ENCODE data around the gene MRTFA.

Gene MRTFA

DNA sequence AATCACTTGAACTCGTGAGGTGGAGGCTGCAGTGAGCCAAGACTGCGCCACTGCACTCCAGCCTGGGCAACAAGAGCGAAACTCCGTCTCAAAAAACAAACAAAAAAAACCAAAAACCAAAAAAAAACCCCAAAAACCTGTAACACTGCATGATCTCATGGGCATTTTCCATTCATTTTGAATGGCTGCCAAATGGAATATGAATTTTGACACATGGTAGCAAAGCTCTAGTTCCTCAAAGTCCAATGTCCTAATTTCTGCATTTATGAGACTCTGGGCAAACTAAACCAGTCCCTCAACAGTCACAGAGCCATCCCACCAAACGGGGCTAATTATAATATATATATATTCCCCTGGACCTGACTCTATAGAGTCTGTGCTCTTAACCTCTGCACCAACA is 204.4 kb downstream of the MRTFA start:
- DNase-seq (ENCODE audit: low read depth, low spot score): no peak

DNA sequence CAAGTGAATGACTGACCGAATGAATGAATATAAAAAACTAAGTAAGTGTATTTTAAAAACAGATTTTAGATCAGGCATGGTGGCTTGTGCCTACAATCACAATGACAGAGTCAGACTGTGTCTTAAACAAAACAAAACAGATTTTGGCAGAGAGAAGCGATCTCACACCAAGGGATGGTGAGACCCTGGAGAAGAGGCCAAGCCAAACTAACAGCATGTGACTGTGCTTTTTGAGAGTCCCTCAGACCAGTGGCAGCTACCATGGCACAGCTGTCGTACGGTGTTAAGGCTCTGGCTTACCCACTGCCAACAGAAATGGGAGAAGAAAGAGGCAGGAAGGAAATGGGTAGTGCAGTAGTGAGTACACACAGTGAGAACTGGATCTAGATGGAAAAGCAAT is 205.5 kb downstream of the MRTFA start:
- no peak for DNase-seq (ENCODE audit: low read depth, low spot score)

DNA sequence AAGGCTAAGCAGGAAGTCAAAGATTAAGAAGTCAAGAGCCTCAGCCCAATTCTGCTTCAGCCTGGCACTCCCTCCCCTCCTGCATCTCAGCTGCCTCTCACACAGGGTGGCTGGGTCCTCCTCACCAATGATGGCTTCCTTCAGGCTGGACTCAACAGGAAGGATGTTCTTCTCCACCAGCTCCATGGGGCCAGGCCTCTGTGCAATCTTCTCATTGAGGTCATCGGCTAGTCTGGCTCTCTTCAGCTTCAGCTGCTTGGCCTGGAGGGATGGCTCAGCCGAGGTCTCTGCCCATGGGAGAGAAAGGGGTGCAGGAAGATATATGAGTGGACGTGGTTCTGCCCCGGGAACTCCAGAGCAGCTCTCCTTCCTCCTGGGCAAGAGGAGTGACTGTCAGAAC is 207.0 kb downstream of the MRTFA start:
- DNase-seq (ENCODE audit: low read depth, low spot score): no peak

DNA sequence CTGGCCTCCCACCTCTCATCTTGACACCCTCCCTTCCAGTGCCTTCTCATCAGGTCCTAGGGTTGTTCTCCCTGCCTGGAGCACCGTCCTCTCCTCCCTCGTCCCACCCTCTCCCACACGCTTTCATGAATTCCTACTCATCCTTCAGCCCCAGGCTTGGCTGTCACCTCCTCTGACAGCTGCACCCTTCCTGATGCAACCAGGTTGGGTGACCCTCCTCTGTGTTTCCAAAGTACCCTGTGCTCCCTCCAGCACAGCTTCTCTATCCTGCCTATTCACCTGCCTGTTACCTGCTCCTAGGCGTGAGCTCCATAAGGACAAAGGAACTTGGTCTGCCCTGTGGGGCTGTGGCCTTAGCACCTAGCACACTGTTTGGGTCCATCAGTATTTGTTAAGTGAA is 207.7 kb downstream of the MRTFA start:
- no peak for DNase-seq (ENCODE audit: low read depth, low spot score)

DNA sequence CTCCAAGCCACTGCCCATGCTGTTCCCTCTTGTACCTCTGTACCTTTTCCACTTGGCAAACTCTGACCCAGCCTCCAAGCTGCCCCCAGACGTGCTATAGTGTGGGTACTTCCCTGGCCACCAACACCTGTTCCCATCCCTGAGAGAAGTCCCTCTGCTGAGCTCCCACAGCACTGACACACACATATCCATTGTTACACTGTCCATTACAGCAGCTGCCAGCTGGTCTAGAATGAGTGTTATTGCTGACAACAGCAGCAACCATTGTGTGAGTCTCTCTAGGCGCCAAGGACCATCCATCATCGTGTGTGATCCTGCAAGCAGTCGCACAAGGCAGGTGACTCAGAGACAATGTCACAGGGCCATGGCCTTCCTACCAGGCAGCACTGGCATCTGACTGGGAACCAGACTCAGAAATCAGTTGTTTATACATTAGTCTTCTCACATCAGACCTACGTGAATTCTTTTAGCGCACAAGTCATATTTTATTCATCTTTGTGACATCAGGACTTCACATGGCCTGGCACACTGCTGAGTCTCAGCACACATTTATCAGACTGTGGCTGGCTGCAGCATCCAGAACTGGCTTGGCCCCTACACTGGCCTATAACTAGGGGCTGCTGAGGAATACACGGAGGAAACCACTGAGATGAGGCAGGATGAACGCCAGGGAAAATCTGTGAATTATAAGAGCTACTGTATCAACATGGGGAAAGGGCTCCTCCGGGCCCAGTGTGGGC is 209.8 kb downstream of the MRTFA start:
- peak; percentile 68 for DNase-seq (ENCODE audit: low read depth, low spot score)

DNA sequence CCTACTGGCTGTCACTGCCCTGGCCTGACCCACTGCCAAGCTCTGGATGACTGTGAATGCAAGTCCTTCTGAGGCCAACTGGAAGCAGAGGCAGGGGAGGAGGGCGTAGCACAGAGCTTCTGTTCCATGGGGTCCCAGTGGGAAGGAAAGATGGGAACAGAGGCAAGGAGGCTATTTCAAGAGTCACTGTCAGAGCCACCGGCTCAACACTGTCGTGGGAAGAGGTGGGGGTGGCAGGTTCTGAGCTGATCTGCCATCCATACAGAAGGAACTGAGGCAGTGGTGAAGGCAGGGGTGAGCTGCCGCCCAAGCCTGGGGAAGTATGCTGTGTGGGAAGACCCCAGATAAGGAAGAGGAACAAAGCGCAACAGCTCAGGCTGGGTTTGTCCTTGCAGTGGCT is 211.4 kb downstream of the MRTFA start:
- no peak for DNase-seq (ENCODE audit: low read depth, low spot score)

DNA sequence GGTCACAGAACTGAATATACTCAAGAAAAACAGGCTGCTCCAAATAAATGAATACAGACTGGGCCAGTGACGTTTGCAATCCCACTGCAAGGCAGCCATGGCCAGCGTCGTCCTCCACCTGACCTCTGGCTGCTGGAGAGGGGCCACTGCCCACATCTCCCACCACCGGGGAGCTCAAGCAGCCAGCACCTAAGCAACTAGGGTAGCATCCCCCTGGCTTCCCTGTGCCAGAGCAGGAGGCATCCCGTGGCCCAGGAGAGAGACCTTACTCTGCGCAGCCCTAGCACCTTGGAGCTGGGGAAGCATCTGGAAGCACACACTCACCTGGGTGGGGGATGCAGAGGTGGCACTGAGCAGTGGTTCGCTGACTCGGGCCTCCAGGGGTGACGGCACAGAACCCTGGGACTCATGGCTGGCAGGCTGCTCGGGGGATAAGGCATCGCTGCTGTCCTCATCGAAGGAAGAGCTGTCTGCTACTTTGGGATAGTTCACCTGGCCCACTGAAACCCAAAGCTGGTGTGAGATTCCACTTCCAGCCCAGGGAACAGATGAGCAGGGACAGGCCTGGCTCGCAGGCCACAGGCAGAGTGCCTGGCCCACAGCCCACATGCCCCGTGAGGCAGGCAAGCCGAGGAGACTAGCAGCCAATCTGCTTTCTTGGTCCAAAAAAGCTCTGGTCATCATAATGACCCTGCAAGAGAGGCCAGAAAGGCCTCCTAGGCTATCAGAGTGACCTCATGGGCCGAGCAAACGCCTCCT is 212.5 kb downstream of the MRTFA start:
- no peak for DNase-seq (ENCODE audit: low read depth, low spot score)

DNA sequence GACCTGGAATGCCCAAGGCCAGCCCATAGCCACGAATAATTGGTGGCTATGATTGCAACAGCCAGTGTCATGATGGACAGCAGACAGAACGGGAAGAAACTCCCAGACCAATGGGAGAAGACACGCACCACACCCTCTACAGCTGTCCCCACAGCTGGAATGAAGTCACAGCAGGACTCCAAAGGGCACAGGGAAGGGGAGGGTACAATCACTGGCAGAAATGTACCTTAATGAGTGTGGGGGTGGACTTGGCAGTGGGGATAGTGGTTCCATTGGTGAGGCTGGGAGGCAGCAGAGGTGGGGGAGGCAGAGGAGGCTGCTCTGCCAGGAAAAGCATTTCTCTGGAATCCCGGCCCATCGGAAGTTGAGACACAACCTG is 213.2 kb downstream of the MRTFA start:
- no peak for DNase-seq (ENCODE audit: low read depth, low spot score)

DNA sequence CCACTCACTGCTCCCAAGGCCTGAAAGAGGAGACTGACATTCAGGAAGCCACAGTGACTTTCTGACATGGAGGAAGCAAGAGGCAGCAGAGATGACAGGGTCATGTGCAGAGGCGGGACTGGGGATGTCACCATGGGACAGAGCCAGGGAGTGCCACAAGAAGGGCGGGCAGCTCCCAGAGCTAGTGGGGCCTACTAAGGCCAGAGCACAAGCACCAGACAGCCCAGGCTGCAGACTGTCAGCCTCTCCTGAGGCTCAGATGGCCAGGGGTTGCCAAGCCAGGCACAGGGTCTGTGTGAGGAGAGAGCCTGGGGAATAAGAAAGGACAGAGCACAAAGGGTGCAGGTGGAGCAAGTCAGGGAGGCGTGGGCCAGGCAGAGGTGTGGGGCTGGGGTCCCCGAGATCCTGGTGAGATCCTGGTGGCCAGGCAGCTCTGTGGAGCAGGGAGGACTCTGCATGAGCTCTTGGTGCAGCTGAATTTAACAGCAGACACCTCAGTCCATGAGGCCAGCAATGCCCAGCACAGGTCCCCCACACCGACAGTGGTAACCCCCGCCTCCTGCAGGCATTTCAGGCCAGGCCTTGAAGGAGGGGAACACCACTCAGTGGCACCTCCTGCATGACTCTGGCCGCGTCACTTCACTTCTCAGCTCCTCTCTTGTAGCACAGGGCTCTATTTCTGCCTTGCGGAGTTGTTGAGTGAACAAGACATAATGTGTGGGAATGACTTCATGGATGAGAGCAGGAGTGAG is 213.8 kb downstream of the MRTFA start:
- no peak for DNase-seq (ENCODE audit: low read depth, low spot score)

DNA sequence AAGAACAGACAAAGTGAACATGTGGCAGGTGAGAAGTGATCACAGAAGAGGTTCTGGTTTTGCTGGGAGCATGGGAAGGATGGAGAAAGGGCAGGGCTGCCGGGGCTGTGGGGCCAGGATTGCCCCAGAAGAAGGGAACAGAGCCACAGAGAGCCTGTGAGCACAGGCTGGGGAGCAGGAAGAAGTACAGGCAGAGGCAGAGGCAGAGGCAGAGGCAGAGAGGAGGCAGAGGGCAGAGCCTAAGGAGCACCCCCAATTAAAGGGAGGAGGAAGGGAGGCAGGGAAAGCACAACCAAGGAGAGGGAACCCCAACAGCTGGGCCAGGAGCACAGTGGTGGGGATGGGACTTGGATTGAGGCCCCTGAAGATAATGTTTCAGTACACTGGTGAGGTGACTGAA is 214.6 kb downstream of the MRTFA start:
- DNase-seq (ENCODE audit: low read depth, low spot score): no peak

DNA sequence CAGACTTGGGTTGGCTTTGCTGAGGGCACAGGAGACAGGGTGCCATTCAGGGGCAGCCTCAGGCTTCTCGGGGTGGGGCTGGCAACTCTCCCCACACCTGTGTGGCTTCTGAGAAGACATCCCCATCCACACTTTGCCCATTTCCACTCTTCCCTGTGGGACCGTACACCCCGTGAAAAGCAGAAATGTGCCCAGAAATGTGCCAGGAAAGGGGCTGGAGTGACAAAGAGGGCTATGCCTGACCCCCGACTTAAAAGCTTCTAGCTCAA is 215.5 kb downstream of the MRTFA start:
- DNase-seq (ENCODE audit: low read depth, low spot score): no peak

DNA sequence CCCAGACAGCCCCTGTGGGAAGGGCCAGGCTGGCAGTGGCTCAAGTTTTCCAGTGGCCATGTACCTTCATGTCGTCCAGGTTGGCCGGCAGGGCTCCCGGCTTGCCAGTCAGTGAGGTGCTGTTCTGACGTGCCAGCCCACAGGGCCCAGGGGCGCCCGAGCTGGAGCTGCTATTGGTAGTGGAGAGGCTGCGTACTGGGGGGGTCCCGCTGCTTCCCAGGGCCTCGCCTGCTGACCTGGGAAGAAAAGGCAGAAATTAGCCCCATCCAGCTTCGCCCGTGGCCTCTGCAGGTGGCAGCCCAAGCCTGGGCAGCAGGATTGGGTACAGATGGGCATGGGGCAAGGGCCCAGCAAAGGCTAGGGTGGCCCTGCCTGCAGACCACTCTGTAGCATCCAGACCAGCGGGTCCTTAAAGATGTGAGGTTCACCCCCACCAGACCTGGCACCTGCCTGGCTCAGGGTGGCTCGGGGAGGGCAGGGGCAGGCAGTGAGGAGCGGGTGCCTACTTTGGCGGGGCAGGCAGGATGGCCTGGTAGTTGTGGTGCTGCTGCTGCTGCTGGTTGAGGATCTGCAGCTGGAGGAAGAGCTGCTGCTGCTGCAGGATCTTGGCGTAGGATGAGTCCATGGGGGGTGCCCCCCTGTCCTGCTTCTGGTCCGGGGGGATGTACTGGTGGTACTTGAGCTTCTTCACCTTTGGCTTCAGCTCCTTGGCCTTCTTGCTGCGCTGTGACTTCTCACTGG is 216.0 kb downstream of the MRTFA start:
- no peak for DNase-seq (ENCODE audit: low read depth, low spot score)

DNA sequence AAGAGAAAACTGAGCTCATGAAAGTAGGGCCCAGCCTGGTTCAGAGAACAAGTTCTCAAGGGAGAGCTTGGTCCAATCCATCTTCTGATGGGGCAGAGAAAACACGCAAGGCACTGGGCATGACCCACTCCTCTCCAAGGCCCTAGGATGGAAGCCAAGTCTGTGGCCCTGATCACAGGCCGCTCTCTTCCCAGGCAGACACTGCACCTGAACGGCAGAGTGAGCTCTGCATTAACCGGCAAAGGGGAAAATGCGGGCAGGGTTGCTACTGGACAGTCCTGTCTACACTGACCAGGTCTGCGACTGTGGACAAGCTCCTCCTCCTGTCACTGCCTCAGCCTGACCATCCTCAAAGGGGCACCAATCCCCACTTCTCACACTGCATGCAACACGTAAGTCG is 216.8 kb downstream of the MRTFA start:
- no peak for DNase-seq (ENCODE audit: low read depth, low spot score)

DNA sequence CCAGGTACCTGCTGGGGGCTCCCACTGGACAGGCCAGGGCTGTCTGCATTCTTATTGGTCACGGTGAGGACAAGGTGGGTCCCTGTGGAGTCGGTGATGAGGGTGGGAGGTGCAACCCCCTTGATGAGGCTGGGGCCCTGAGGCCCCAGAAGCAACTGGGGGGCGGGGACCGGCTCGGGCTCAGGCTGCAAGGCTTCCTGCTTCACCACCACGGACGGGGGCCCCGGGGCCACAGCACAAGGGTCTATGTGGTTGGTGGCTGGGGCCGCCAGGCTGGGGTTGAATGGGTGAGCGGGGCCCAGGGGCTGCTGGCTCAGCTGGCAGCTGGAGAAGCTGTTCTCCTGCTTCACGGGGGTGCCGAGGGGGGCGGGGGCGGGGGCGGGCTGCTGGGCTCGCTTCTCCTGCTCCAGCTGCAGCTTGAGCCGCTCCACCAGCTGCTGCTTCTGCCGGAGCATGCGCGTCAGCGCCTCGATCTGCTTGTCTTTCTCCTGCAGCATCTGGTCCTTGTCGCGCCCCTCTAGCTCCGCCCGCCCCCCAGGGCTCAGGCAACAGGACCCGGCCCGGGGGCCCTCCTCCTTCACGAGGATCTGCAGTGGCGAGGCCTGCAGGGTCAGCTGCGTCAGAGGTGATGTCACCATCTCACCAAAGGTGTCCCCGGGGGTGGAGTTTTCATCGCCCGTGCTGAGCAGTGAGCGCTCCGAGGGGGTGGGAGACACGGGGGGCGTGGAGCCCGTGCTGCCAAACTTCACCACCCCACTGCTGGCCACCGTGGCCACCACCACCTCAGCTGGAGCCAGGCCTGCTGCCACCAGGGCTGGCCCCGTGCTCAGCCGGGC is 217.9 kb downstream of the MRTFA start:
- no peak for DNase-seq (ENCODE audit: low read depth, low spot score)

DNA sequence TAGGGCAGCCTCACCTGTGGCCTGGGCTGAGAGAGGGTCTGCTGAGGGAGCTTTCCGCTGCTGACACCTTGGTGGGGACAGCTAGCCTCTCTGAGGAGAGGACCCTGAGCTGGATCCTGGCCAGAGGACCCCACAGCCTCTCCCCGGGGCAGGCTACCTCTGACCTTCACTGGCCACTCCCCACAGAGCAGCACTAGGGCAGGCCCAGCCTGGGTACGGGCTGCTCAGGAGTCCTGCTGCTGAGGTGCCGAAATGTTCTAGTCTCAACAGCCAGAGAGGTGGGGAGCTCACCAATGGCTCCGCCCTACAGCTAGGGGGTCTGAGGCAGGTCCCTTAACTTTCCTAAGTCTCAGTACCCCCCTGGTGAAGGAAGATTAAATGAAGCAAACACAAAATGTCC is 218.6 kb downstream of the MRTFA start:
- DNase-seq (ENCODE audit: low read depth, low spot score): no peak

DNA sequence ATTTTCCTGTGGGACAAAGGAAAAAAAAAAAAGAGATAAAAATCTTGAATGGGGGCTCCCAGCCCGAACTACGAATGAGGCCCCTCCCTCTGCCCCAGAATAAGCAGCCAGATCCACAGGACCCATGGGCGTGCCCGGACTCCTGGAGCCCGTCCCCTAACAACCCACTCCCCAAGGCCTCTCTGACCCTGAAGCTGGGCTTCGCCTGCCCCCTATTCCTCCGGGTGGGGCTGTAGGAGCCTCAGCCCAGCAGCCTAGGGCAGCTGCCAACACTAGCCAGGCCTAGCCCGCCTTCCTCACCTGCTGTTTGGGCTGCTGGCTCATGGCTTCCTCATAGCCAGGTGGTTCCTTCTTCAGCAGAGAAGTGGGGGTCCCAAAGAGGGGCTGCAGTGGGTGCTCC is 219.5 kb downstream of the MRTFA start:
- DNase-seq (ENCODE audit: low read depth, low spot score): no peak

DNA sequence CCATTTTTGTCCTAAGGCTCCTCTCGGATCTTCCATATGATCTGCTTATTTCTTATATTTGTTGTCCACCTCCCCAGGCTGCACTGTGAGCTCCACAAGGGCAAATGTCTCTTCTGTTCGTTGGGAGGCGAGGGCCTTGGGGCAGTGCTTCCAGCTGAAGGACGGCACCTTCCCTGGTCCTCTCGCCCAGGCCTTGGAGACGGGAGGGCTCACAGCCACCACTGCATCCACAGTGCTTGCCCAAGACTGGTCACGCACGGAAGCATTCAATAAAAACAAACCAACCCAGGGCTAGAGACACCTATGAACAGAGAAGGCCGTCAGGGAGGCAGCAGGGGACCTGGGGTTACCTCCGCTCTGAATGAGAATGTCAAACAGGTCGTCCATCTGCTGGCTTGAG is 219.9 kb downstream of the MRTFA start:
- no peak for DNase-seq (ENCODE audit: low read depth, low spot score)

DNA sequence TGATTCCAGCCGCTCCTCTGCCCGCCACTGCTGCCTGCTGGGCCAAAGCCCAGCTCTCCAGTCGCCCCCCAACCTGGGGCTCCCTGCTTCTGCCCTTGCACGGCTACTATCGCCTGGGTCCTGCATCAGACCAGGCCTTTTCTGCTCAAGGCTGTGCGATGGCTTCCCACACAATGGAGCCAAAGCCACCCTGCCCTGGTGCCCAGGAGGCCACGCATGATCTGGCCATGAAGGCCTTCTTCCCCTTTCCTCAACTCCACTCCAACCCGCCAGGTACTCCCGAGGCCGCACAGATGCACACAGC is 220.3 kb downstream of the MRTFA start:
- DNase-seq (ENCODE audit: low read depth, low spot score): no peak

DNA sequence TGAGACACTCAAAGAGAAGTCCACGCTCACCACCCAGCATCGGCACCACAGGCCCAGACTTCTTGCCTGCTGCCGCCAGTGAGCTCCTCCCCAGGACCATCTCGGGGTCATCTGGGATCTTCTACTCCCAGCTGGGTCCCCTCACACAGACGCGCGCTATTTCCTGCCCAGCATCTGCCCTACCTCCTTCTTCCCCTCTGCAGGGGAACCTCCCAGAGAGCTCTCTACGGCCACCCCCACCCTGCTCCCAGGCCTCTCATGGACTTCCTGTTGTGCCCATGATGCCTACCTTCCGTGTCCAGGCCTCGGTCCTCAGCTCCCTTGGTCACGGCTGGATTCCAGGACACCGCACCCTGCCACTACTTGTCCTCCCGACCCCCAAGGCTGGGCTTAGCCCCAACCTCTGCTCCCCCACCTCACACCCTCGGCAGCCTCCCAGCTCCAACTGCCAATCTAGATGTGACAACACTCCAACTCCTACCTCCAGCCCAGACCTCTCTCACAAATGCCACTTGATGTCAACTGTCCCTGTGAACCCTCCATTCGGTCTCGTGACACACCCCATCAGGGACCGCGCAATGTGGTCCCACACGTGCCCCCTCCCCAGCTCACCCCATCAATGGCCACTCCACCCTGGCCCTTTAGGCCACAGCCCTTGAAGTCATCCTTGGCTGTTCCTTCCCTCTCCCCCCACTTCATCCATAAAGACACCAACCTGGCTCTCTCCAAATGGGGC is 220.8 kb downstream of the MRTFA start:
- no peak for DNase-seq (ENCODE audit: low read depth, low spot score)

DNA sequence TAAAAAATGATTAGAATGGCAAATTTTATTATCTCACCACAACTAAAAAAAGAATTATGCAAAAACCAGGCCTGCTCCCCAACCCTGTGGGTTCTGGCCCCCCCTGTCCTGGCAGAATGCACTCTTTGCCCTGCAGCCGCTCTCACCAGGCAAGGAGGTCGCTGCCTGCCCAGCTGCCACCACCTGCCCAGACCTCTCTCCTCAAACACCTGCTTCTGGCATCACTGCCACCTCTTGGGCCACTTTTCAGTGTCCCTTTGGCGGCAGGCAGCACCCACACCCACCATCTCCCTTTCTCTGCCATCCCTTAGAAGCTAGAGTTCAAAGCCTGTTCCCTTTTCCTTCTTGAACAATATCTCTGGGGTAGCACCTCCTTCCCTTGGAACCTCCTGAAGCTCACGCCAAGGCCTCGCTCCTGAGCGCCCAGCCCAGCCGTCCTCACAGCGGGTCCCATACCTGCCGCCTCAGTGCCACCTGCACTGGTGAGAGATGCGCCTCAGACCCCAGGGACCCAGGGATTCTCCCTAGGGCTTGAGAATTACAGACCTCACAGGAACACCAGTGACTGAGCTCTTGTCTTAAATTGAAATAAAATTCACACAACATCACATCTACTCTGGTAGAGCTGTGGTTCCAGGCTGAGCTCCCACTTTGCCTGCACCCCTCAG is 221.5 kb downstream of the MRTFA start:
- no peak for DNase-seq (ENCODE audit: low read depth, low spot score)

All from astrocyte of the hippocampus (primary cell).